Activated T-helper 1 cell treated with anti-CD3 and anti-CD28 coated beads, Interleukin-12 subunit alpha, Interleukin-12 subunit beta, Interleukin-2, Interleukin-4 antibody, amounts not matched to agents 30 ng/mL and 10 ng/mL and 1 ng/mL, durations not matched to agents 14 hours and 24 hours and 36 hours (primary cell): ENCODE data around the gene KIAA1586. TPM values are rescaled to one million over a fixed set of nuclear protein-coding genes. Genes with fewer than 3 reads are reported as not detected.
"Not testable (repeated sequence)": the region's sequence is repeated elsewhere in the genome, so short reads cannot be mapped to it uniquely, and the experiment has no call there.

ENCODE experiments used
- DNase-seq: peaks from one replicate; pipeline ENCODE4 v3.0.0; 2021; ENCODE audit warnings: low spot score
- H3K27ac Mint-ChIP-seq: one replicate; pipeline ENCODE4 v1.8.0; 2021; ENCODE audit warnings: mild to moderate bottlenecking, mixed read lengths
- H3K27me3 Mint-ChIP-seq: one replicate; pipeline ENCODE4 v1.8.0; 2022; ENCODE audit warnings: mild to moderate bottlenecking, moderate library complexity, mixed read lengths; ENCODE audit not compliant: insufficient read depth
- H3K36me3 Mint-ChIP-seq: one replicate; pipeline ENCODE4 v1.8.0; 2021; ENCODE audit warnings: low read depth, mixed read lengths
- H3K4me1 Mint-ChIP-seq: one replicate; pipeline ENCODE4 v1.8.0; 2021; ENCODE audit warnings: low read depth, mixed read lengths
- H3K4me3 Mint-ChIP-seq: one replicate; pipeline ENCODE4 v1.8.0; 2021; ENCODE audit warnings: mild to moderate bottlenecking, moderate library complexity, mixed read lengths
- H3K9me3 Mint-ChIP-seq: one replicate; pipeline ENCODE4 v1.8.0; 2021; ENCODE audit warnings: mixed read lengths
- intact Hi-C: fragments of 100-400 bp; cut with micrococcal nuclease; formaldehyde crosslinking; loops from one replicate; pipeline ENCODE4 v1.15.1; 2024
- total RNA-seq: library from RNA; stranded (reverse); gene quantifications from 2 replicates; pipeline ENCODE4 v1.2.3, GENCODE V29; 2022

The KIAA1586 gene
- total RNA-seq, 1 donor from 2014 or later: 12.6 TPM

- Mint-ChIP-seq H3K36me3 (no peaks in the 10 kb centered on the region), H3K4me1 (no peaks in the 10 kb centered on the region), H3K9me3 (peaks cover 18% of the 10 kb centered on the region), H3K27ac (no peak overlapping the region), H3K27me3 (peaks cover 15% of the 10 kb centered on the region), H3K4me3 (no peak overlapping the region)
- intact Hi-C loops: no loop called here
- no peak for DNase-seq
These were observed 21.7 kb upstream of the KIAA1586 start for GRCh38 chr6:57024775-57025174.

- no peak overlapping the region for H3K27ac Mint-ChIP-seq
- intact Hi-C loops: no loop called here
- DNase-seq: no peak
- H3K4me3 Mint-ChIP-seq: no peak overlapping the region
- H3K27me3 Mint-ChIP-seq: peaks cover 15% of the 10 kb centered on the region
- no peaks in the 10 kb centered on the region for H3K36me3 Mint-ChIP-seq
- H3K4me1 Mint-ChIP-seq: no peaks in the 10 kb centered on the region
- H3K9me3 Mint-ChIP-seq: peaks cover 18% of the 10 kb centered on the region
These were observed 20.5 kb upstream of the KIAA1586 start for GRCh38 chr6:57026001-57026400.

GRCh38 chr6:57027301-57027700 is 19.2 kb upstream of the KIAA1586 start:
- Mint-ChIP-seq H3K4me1 (no peaks in the 10 kb centered on the region), H3K4me3 (no peak overlapping the region), H3K27me3 (peaks cover 22% of the 10 kb centered on the region), H3K9me3 (peaks cover 18% of the 10 kb centered on the region), H3K27ac (no peak overlapping the region), H3K36me3 (no peaks in the 10 kb centered on the region)
- intact Hi-C loops: no loop called here
- DNase-seq: no peak

GRCh38 chr6:57029213-57029612 is 17.3 kb upstream of the KIAA1586 start:
- intact Hi-C loops: no loop called here
- DNase-seq: no peak
- peaks cover 16% of the 10 kb centered on the region for H3K9me3 Mint-ChIP-seq
- no peaks in the 10 kb centered on the region for H3K36me3 Mint-ChIP-seq
- peaks cover 27% of the 10 kb centered on the region for H3K27me3 Mint-ChIP-seq
- no peak overlapping the region for H3K27ac Mint-ChIP-seq
- H3K4me3 Mint-ChIP-seq: no peak overlapping the region
- no peaks in the 10 kb centered on the region for H3K4me1 Mint-ChIP-seq

- Mint-ChIP-seq H3K27me3 (peaks cover 37% of the 10 kb centered on the region), H3K4me1 (no peaks in the 10 kb centered on the region), H3K9me3 (no peaks in the 10 kb centered on the region), H3K4me3 (no peak overlapping the region), H3K36me3 (no peaks in the 10 kb centered on the region), H3K27ac (no peak overlapping the region)
- DNase-seq: no peak
- intact Hi-C loops: no loop called here
These were observed 13.3 kb upstream of the KIAA1586 start for GRCh38 chr6:57033228-57033627.

- Mint-ChIP-seq H3K4me3 (no peak overlapping the region), H3K4me1 (no peaks in the 10 kb centered on the region), H3K9me3 (no peaks in the 10 kb centered on the region), H3K27me3 (peaks cover 37% of the 10 kb centered on the region), H3K27ac (no peak overlapping the region), H3K36me3 (no peaks in the 10 kb centered on the region)
- intact Hi-C loops: no loop called here
- DNase-seq: no peak
These were observed 10.9 kb upstream of the KIAA1586 start for GRCh38 chr6:57035549-57035948.

GRCh38 chr6:57038906-57039305 is 7.6 kb upstream of the KIAA1586 start:
- peaks cover 47% of the 10 kb centered on the region for H3K27me3 Mint-ChIP-seq
- H3K36me3 Mint-ChIP-seq: no peaks in the 10 kb centered on the region
- no peak overlapping the region for H3K4me3 Mint-ChIP-seq
- intact Hi-C loops: no loop called here
- H3K4me1 Mint-ChIP-seq: no peaks in the 10 kb centered on the region
- no peak for DNase-seq
- no peaks in the 10 kb centered on the region for H3K9me3 Mint-ChIP-seq
- H3K27ac Mint-ChIP-seq: no peak overlapping the region

GRCh38 chr6:57040011-57040410 is 6.5 kb upstream of the KIAA1586 start:
- DNase-seq: no peak
- no peaks in the 10 kb centered on the region for H3K36me3 Mint-ChIP-seq
- no peaks in the 10 kb centered on the region for H3K4me1 Mint-ChIP-seq
- H3K4me3 Mint-ChIP-seq: no peak overlapping the region
- peaks cover 50% of the 10 kb centered on the region for H3K27me3 Mint-ChIP-seq
- intact Hi-C loops: no loop called here
- no peak overlapping the region for H3K27ac Mint-ChIP-seq
- no peaks in the 10 kb centered on the region for H3K9me3 Mint-ChIP-seq

- H3K27ac Mint-ChIP-seq, H3K9me3 Mint-ChIP-seq, intact Hi-C loops, H3K36me3 Mint-ChIP-seq, DNase-seq, H3K4me3 Mint-ChIP-seq: not testable (repeated sequence)
- Mint-ChIP-seq H3K27me3 (peaks cover 47% of the 10 kb centered on the region), H3K4me1 (peaks cover 19% of the 10 kb centered on the region)
These were observed 2.4 kb upstream of the KIAA1586 start for GRCh38 chr6:57044061-57044460.

- Mint-ChIP-seq H3K4me1 (peaks cover 24% of the 10 kb centered on the region), H3K27ac (no peak overlapping the region), H3K4me3 (no peak overlapping the region), H3K9me3 (no peaks in the 10 kb centered on the region), H3K36me3 (peaks cover 12% of the 10 kb centered on the region), H3K27me3 (peaks cover 45% of the 10 kb centered on the region)
- DNase-seq: no peak
- intact Hi-C loops: no loop called here
These were observed 1.9 kb upstream of the KIAA1586 start for GRCh38 chr6:57044568-57044967.

- Mint-ChIP-seq H3K4me1 (peaks cover 35% of the 10 kb centered on the region), H3K36me3 (peaks cover 25% of the 10 kb centered on the region), H3K27me3 (peaks cover 31% of the 10 kb centered on the region)
- intact Hi-C loops: loop anchor here (2.0 to 5.0 kb wide), 3 partner anchors 92 to 450 kb away; partner anchors contain the start of genes BEND6 and PRIM2
- H3K9me3 Mint-ChIP-seq, DNase-seq, H3K27ac Mint-ChIP-seq, H3K4me3 Mint-ChIP-seq: not testable (repeated sequence)
These were observed 728 bp downstream of the KIAA1586 start for GRCh38 chr6:57047257-57047585.

GRCh38 chr6:57047859-57048258 is 1.4 kb downstream of the KIAA1586 start:
- Mint-ChIP-seq H3K27me3 (peaks cover 30% of the 10 kb centered on the region), H3K4me3 (peak overlapping the region; percentile 84), H3K36me3 (peaks cover 27% of the 10 kb centered on the region), H3K4me1 (peaks cover 35% of the 10 kb centered on the region), H3K27ac (peak overlapping the region; percentile 50)
- intact Hi-C loops: loop anchor here (2.0 to 5.0 kb wide), 3 partner anchors 93 to 451 kb away; partner anchors contain the start of genes BEND6 and PRIM2
- DNase-seq, H3K9me3 Mint-ChIP-seq: not testable (repeated sequence)

GRCh38 chr6:57048577-57048976 is 2.1 kb downstream of the KIAA1586 start:
- no peaks in the 10 kb centered on the region for H3K9me3 Mint-ChIP-seq
- intact Hi-C loops: loop anchor here (5.0 kb wide), 1 partner anchor 451 kb away; no protein-coding TSS in a partner anchor

GRCh38 chr6:57063847-57064246 is 17.4 kb downstream of the KIAA1586 start:
- Mint-ChIP-seq H3K27me3 (no peaks in the 10 kb centered on the region), H3K9me3 (no peaks in the 10 kb centered on the region), H3K4me1 (peaks cover 5% of the 10 kb centered on the region), H3K36me3 (peaks cover 29% of the 10 kb centered on the region), H3K4me3 (no peak overlapping the region), H3K27ac (no peak overlapping the region)
- intact Hi-C loops: no loop called here
- no peak for DNase-seq

More at GRCh38 chr6:57048577-57048976, 2.1 kb downstream of the KIAA1586 start:
- Mint-ChIP-seq H3K4me1 (peaks cover 35% of the 10 kb centered on the region), H3K27me3 (peaks cover 23% of the 10 kb centered on the region), H3K36me3 (peaks cover 34% of the 10 kb centered on the region), H3K4me3 (peak overlapping the region; percentile 84), H3K27ac (no peak overlapping the region)
- no peak for DNase-seq
